Osteoblast (primary cell): ENCODE measurements around the gene PRIMPOL. TPM values are rescaled to one million over a fixed set of nuclear protein-coding genes. Genes with fewer than 3 reads are reported as not detected.
"Not testable (repeated sequence)": the region's sequence is repeated elsewhere in the genome, so short reads cannot be mapped to it uniquely, and the experiment has no call there.

ENCODE experiments used
- DNase-seq: peaks from one replicate; pipeline ENCODE4 v3.0.0; 2011; ENCODE audit warnings: low spot score, mixed read lengths; ENCODE audit not compliant: insufficient read length; ENCODE audit errors: missing footprints
- H2AFZ ChIP-seq: 2 replicates; pipeline ENCODE4 v1.6.0; 2011; ENCODE audit warnings: mild to moderate bottlenecking, low read length
- H3K27ac ChIP-seq: 2 replicates; pipeline ENCODE4 v1.5.1; 2011; ENCODE audit warnings: mild to moderate bottlenecking, low read depth, low read length, moderate library complexity
- H3K27me3 ChIP-seq: 2 replicates; pipeline ENCODE4 v1.6.0; 2012; ENCODE audit warnings: mild to moderate bottlenecking, control low read depth, inconsistent platforms, low read length, moderate library complexity; ENCODE audit not compliant: insufficient read depth
- H3K36me3 ChIP-seq: 2 replicates; pipeline ENCODE4 v1.5.1; 2011; ENCODE audit warnings: mild to moderate bottlenecking, low read length, control low read depth, moderate library complexity; ENCODE audit not compliant: insufficient read depth
- H3K4me1 ChIP-seq: 2 replicates; pipeline ENCODE4 v1.5.1; 2011; ENCODE audit warnings: mild to moderate bottlenecking, low read length, control low read depth, moderate library complexity; ENCODE audit not compliant: insufficient read depth
- H3K4me2 ChIP-seq: 2 replicates; pipeline ENCODE4 v1.6.0; 2011; ENCODE audit warnings: mild to moderate bottlenecking, low read length; ENCODE audit not compliant: insufficient read depth
- H3K4me3 ChIP-seq: fragments of 200-600 bp; sonication (generic); 3 replicates; pipeline ENCODE4 v1.5.1; 2012; ENCODE audit warnings: mild to moderate bottlenecking, low read length, inconsistent platforms; ENCODE audit not compliant: insufficient read depth
- H3K79me2 ChIP-seq: 2 replicates; pipeline ENCODE4 v1.6.0; 2012; ENCODE audit warnings: mild to moderate bottlenecking, low read length, control low read depth, inconsistent platforms; ENCODE audit not compliant: insufficient read depth
- H3K9me3 ChIP-seq: 2 replicates; pipeline ENCODE4 v1.5.1; 2011; ENCODE audit warnings: low read depth, low read length, control low read depth
- H4K20me1 ChIP-seq: 2 replicates; pipeline ENCODE4 v1.6.0; 2012; ENCODE audit warnings: mild to moderate bottlenecking, low read length, control low read depth; ENCODE audit not compliant: insufficient read depth
- CTCF ChIP-seq: IDR thresholded peaks from 2 replicates; pipeline ENCODE4 v1.5.1; 2011; ENCODE audit warnings: mild to moderate bottlenecking, low read depth, low read length, moderate library complexity; ENCODE audit errors: extremely low read depth
- total RNA-seq: library from RNA; depleted of rRNA; stranded (reverse); fragments of >200 nt; gene quantifications from 2 replicates; pipeline ENCODE4 v1.2.3, GENCODE V29; 2012

Gene PRIMPOL
- total RNA-seq, 1 donor, result 16.6 TPM

DNA sequence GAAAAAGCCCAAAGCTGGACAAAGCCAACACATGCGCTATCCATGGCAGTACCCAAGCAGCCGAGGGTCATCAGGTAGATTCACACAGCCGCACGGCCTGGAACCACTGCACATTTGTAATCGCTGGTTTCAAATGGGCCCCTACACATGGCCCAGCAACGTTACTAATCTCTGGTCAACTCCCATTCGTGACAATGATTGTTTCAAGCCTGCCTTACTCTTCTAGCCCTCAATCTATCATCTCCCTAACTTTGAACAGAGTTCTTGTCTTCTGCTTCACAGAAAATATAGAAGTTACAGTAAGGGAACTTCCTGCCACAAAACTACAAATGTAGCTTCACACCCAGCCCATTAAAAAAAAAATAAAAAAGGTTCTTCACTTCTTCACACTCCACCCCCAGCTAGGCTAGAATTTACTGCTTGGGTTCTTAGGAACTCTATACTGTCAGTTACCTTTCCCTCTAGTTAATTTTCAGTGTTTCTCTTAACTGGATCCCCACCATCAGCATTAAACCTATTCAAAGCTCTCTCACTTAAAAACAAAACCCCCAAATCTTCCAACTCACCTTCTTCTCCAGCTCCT lies 24.5 kb upstream of the PRIMPOL start:
- Histone ChIP-seq H3K27me3 (no peaks in the 10 kb centered on the region), H2AFZ (no peak overlapping the region), H3K4me3 (no peak overlapping the region), H3K4me2 (no peak overlapping the region), H3K9me3 (no peaks in the 10 kb centered on the region), H3K79me2 (no peaks in the 10 kb centered on the region), H3K27ac (no peak overlapping the region), H4K20me1 (no peaks in the 10 kb centered on the region), H3K36me3 (peaks cover 24% of the 10 kb centered on the region), H3K4me1 (no peaks in the 10 kb centered on the region)
- DNase-seq, result no peak
- TF ChIP-seq CTCF, result no peak

- not testable (repeated sequence) for H3K27ac ChIP-seq, H2AFZ ChIP-seq, H3K27me3 ChIP-seq, H3K79me2 ChIP-seq, H3K4me1 ChIP-seq, DNase-seq, H3K4me2 ChIP-seq, H3K4me3 ChIP-seq, H4K20me1 ChIP-seq, H3K9me3 ChIP-seq
- H3K36me3 ChIP-seq, result peaks cover 33% of the 10 kb centered on the region
These were observed 23.5 kb upstream of the PRIMPOL start for GRCh38 chr4:184625783-184626596.

DNA sequence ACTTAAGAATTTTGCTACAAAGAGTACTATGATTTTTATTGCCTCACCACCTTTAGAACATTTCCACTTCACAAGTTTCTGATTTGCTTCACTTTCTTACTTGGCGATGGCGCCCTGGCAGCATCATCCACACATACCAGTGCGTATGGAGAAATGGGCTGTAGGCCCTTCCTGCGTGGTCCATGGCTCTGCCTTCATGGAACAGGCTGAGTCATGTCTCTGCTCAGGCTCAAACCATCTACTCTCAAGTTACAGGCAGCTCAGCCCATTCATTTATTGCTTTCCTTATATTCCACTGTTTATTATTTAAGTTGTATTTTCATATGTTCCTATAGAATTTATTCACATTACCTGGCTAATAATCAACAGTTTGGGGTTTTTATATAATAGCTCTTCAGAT lies 21.4 kb upstream of the PRIMPOL start:
- TF ChIP-seq CTCF, result no peak
- Histone ChIP-seq H3K4me1 (no peaks in the 10 kb centered on the region), H2AFZ (no peak overlapping the region), H3K4me2 (no peak overlapping the region), H3K27ac (no peak overlapping the region), H3K79me2 (no peaks in the 10 kb centered on the region), H4K20me1 (no peaks in the 10 kb centered on the region), H3K36me3 (peaks cover 47% of the 10 kb centered on the region), H3K27me3 (no peaks in the 10 kb centered on the region), H3K4me3 (no peak overlapping the region), H3K9me3 (no peaks in the 10 kb centered on the region)
- DNase-seq, result no peak

DNA sequence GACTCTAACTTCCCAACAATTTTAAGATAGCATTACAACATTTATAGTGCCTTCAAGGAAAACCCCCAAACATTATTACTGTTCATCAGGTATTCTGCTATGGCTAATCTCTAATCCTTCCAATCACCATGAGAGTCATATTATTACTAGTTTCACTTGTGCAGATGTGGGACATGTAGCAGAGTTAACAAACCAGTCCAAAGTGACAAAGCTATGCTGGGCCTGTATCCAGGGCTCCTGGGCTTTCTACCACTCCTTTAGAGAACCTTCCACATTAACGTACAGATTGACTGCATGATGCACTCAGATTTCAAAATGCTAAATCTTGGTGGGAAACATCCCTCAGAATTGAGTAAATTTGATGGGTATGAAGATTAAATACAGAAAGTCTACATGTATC lies 16.7 kb upstream of the PRIMPOL start:
- peaks cover 88% of the 10 kb centered on the region for H3K36me3 ChIP-seq
- no peak overlapping the region for H2AFZ ChIP-seq
- H3K4me1 ChIP-seq, result no peaks in the 10 kb centered on the region
- no peaks in the 10 kb centered on the region for H3K9me3 ChIP-seq
- H3K4me3 ChIP-seq, result no peak overlapping the region
- peaks cover 11% of the 10 kb centered on the region for H3K79me2 ChIP-seq
- H3K27me3 ChIP-seq, result no peaks in the 10 kb centered on the region
- H3K4me2 ChIP-seq, result no peak overlapping the region
- no peak for DNase-seq
- H3K27ac ChIP-seq, result no peak overlapping the region
- peaks cover 7% of the 10 kb centered on the region for H4K20me1 ChIP-seq
- no peak for TF ChIP-seq CTCF
